CD4-positive, alpha-beta T cell treated with Interferon alpha-2 for 1 hour (primary cell): ENCODE measurements around the gene AEBP1.

Experiments used
- DNase-seq, 2 donors: peaks; one replicate each; pipeline ENCODE4 v3.0.0-alpha.2; 2020 to 2022

AEBP1 gene

DNA sequence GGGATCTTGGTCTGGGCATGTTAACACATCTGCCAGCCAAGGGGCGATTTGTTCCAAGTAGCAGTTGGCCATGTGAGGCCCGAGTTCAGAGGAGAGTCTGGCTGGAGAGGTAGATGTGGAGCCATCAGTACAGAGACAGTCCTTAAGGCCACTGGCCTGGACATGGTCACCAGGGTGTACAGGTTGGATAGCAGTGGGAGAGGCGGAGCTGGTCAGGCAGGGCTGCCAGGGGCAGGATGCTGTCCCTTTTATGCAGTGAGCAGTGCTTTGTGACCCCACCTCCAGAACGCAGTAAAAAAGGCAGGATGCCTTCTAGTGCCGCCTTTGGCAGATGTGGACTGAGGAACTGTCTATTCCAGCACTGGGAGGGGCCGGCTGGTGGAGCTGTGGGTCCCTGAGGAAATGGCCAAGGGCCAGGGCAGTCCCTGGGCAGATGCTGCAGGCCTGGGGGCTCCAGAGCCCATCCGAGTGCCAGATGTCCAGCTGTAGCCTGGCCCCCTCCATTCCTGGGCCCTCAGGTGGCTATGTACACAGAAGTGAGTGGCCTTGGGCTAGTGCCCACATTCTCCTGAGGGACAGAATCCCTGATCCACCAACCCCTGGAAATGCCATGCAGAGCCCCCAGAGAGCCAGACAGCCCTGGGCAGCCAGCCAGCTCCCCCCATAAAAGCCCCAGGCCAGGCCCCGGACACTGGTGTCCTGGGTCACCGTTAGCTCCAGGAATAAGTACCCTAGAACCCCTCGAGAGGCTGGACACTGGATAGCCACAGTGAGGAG, 54.1 kb downstream of the AEBP1 start:
- DNase-seq: no peak

DNA sequence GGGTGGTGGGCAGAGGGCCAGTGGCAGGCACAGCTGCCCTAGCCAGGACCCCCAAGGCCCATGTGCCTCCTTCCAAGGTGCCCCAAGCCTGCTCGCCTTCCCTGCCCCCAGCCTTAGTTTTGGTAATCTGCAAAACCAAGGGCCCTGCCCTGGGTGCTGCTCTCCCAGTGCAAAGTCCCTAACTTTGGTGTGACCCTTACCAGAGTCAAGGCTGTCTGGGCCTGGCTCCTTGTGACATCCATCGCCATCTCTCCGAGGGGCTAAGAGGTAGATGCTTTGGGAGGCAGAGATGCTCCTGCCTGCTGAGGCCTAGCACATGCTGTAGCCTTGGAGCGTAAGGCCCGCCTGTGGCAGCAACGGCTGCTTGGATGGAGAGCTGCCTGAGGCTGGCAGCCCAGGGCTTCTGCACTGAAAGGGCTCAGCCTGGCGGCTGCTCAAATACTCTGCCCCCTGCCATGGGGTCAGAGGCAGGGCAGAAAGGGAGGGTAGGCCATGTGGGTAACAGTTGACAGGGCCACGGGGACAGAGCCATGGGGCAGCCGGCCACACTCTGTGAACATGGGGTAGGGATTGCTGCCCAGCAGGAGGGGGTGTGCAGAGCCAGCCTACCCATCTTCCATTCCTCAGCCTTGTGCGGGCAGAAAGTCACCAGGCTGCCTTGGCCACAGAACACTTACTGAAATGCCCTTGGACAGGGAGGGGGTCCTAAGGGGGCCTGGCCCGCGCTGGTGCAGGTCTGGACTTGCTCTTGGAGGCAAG, 54.9 kb downstream of the AEBP1 start:
- no peak for DNase-seq

DNA sequence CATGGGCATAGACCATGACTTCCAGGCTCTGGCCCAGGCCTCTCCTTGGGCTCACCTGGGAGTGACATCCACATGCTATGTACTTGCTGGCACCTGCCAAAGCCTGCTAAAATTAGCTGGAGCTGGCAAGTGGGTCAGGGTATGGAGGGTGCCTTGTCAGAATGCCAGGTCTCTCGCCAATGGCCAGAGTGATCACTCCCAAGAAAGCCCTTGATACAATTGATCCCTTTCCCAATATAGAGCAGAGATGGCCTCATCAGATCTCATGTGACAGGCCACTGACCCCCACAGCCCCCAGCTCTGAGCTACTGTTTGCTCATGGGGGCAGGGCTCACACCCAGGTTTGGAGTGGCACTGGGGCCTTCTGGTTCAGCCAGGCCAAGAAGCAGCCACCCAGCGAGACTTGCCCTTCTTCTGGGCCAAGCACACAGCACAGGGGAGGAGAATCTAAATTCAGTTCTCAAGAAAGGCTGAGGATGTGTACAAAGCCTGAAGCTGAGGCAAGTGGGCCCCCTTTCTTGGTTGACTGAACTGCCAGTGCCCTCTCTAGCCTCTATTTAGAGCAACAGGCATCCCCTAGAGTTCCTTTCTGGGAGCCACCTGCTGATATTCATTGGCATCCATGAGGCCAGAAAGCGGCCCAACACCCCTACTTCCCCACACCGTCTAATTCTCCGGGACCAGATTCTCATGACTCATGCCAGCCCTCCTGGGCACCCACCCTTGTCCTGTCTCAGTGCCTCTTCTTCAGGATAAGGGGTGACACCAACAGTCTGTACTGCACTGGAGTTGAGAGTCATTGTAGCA, 55.9 kb downstream of the AEBP1 start:
- DNase-seq: no peak

DNA sequence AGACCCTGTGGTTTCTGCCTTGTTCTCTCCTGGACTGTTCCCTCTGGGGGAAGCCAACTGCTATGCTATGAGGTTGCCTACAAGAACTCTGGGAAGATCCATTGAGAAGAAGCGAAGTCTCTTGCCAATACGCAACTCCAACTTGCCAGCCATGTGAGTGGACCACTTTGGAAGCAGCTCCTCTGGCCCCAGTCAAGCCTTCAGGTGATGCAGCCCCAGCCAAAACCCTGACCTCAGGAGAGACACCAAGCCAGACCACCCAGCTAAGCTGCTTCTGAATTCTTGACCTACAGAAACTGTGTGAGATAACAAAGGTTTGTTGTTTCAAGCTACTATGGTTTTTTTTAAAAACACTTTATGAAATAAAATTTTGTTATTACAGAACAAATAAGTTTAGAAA, 57.2 kb downstream of the AEBP1 start:
- DNase-seq: no peak

DNA sequence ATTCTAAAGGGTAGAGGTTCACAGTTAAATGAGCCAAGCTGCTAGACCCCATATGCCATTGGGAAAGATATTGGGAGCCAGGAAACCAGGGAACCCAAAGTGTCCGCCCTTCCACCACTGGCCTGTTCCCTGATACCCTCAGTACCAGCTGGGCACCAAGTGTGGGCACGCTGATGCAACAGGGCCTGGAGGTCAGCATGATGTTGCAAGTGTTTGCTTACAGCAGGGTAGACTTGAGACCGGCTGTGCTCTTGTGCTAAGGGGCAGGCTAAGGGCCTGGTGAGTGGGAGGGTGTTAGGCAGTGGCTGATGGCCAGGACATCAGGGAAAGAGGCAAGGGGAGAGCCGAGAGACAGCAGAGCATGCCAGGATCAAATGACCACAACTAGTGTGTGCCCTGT, 58.0 kb downstream of the AEBP1 start:
- no peak for DNase-seq

DNA sequence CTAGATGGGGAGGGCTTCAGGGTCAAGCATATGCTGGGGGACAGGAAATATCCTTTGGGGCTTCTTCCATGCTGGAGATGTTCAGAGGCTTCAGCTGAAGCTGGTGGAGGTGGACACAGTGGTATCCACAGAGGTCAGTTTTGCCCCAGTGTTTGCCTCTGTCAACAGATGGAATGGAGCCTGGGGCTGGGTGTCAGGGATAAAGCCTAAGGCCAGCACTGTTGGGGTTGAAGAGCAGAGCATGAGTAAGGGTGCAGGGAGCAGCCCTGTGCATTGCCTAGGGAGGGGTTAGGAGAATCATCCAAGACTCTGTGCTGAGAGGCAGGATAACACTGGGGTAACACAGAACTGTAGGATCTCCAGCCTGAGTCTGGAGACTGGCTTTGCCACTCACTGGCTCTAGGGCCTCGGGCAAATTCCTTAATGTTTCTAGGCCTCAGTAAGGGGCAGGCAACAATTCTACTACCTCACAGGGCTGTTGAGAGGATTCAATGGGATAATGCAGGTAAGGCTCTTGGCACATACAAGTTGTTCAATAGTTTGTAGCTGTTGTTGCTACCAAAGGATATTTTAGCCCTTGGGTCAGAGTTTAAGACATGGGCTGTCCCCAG, 58.7 kb downstream of the AEBP1 start:
- no peak for DNase-seq

DNA sequence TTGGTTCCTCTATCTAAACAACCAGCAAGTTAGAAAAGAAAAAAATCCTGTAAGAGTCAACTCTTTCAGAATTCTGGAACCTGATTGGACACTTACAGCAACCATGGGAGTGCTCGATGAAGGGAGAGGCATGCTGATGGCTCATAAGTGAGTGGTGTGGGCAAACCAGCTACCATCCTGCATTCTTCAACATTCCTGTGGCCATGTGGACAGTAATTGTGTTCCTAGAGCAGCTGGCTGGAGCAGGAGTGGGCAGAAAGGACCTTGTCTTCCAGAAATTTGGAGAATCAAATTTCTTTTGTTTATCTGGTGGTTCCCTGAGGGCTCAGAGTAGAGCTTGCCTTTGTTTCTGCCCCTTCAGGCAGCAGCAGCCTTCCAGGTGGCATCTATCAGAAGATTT, 59.4 kb downstream of the AEBP1 start:
- DNase-seq: no peak
